DOHH2 (cell line): ENCODE measurements around the gene STT3B.

Source experiments
- H3F3A ChIP-seq: fragments of 200-600 bp; sonication (generic), shearing (Covaris generic); 2 replicates; pipeline ENCODE4 v1.6.0; 2016; ENCODE audit warnings: antibody characterized with exemption, mild to moderate bottlenecking; ENCODE audit not compliant: control insufficient read depth, insufficient read depth
- H3K27ac ChIP-seq: fragments of 200-600 bp; sonication (generic); 2 replicates; pipeline ENCODE4 v1.5.1; 2014; ENCODE audit warnings: low read depth, mild to moderate bottlenecking, low read length, moderate library complexity
- H3K27me3 ChIP-seq: fragments of 200-600 bp; sonication (generic); 2 replicates; pipeline ENCODE4 v1.6.1; 2014; ENCODE audit warnings: mild to moderate bottlenecking, low read length, mixed read lengths; ENCODE audit not compliant: control insufficient read depth
- H3K36me3 ChIP-seq: fragments of 200-600 bp; sonication (generic); 2 replicates; pipeline ENCODE4 v1.6.1; 2014; ENCODE audit warnings: mild to moderate bottlenecking, low read length, moderate library complexity, mixed read lengths; ENCODE audit not compliant: control insufficient read depth
- H3K4me1 ChIP-seq: fragments of 200-600 bp; sonication (generic); 2 replicates; pipeline ENCODE4 v1.6.1; 2014; ENCODE audit warnings: mild to moderate bottlenecking, low read length, mixed read lengths; ENCODE audit not compliant: control insufficient read depth
- H3K4me2 ChIP-seq: fragments of 200-600 bp; sonication (generic); 2 replicates; pipeline ENCODE4 v1.6.0; 2014; ENCODE audit warnings: mild to moderate bottlenecking, low read length, moderate library complexity
- H3K4me3 ChIP-seq: fragments of 200-600 bp; sonication (generic); 2 replicates; pipeline ENCODE4 v1.5.1; 2014; ENCODE audit warnings: mild to moderate bottlenecking, low read length, mixed read lengths
- H3K79me2 ChIP-seq: fragments of 200-600 bp; sonication (generic); 2 replicates; pipeline ENCODE4 v1.6.1; 2014; ENCODE audit warnings: mild to moderate bottlenecking, low read length, mixed read lengths; ENCODE audit not compliant: control insufficient read depth
- H3K9me2 ChIP-seq: fragments of 200-600 bp; sonication (generic); replicated peaks from 2 replicates; pipeline ENCODE4 v1.6.1; 2014; ENCODE audit warnings: mild to moderate bottlenecking, low read length, mixed read lengths; ENCODE audit not compliant: control insufficient read depth
- H3K9me3 ChIP-seq: fragments of 200-600 bp; sonication (generic); 2 replicates; pipeline ENCODE4 v1.6.1; 2014; ENCODE audit warnings: antibody characterized with exemption, low read length, mixed read lengths; ENCODE audit not compliant: control insufficient read depth, insufficient read depth
- H4K20me1 ChIP-seq: fragments of 200-600 bp; sonication (generic); 2 replicates; pipeline ENCODE4 v1.6.0; 2014; ENCODE audit warnings: low read depth, mild to moderate bottlenecking, antibody characterized with exemption, low read length, moderate library complexity; ENCODE audit not compliant: control insufficient read depth, insufficient read depth
- CTCF ChIP-seq: fragments of 200-600 bp; sonication (generic); IDR thresholded peaks from one replicate; pipeline ENCODE4 v1.5.1; 2014; ENCODE audit warnings: antibody characterized with exemption, mild to moderate bottlenecking, low read depth, low read length; ENCODE audit not compliant: poor library complexity, severe bottlenecking
- EZH2phosphoT487 ChIP-seq: fragments of 200-600 bp; sonication (generic); IDR thresholded peaks from 2 replicates; pipeline ENCODE4 v1.6.1; 2017; ENCODE audit warnings: borderline replicate concordance, mild to moderate bottlenecking, antibody characterized with exemption, low read length, moderate library complexity, mixed read lengths

STT3B gene

GRCh38 chr3:31624083-31624709 is 91.5 kb downstream of the STT3B start:
- Histone ChIP-seq H3K79me2 (no peaks in the 10 kb centered on the region), H4K20me1 (no peaks in the 10 kb centered on the region), H3K27me3 (no peaks in the 10 kb centered on the region), H3K4me1 (peaks cover 29% of the 10 kb centered on the region), H3K4me3 (no peak overlapping the region), H3K36me3 (peaks cover 84% of the 10 kb centered on the region), H3K9me3 (no peaks in the 10 kb centered on the region), H3F3A (no peaks in the 10 kb centered on the region), H3K9me2 (no peaks in the 10 kb centered on the region), H3K27ac (no peak overlapping the region), H3K4me2 (no peak overlapping the region)
- TF ChIP-seq EZH2phosphoT487 (no peak), CTCF (no peak)

GRCh38 chr3:31625358-31625757 is 92.6 kb downstream of the STT3B start:
- H3K4me2 ChIP-seq = no peak overlapping the region
- no peaks in the 10 kb centered on the region for H3K27me3 ChIP-seq
- H4K20me1 ChIP-seq = no peaks in the 10 kb centered on the region
- no peaks in the 10 kb centered on the region for H3K9me2 ChIP-seq
- H3K9me3 ChIP-seq = no peaks in the 10 kb centered on the region
- H3K27ac ChIP-seq = no peak overlapping the region
- no peaks in the 10 kb centered on the region for H3F3A ChIP-seq
- H3K4me1 ChIP-seq = peaks cover 30% of the 10 kb centered on the region
- no peak overlapping the region for H3K4me3 ChIP-seq
- peaks cover 90% of the 10 kb centered on the region for H3K36me3 ChIP-seq
- no peaks in the 10 kb centered on the region for H3K79me2 ChIP-seq
- TF ChIP-seq EZH2phosphoT487 (no peak), CTCF (no peak)

GRCh38 chr3:31629054-31629453 is 96.3 kb downstream of the STT3B start:
- H3K36me3 ChIP-seq = peaks cover 87% of the 10 kb centered on the region
- TF ChIP-seq CTCF (no peak), EZH2phosphoT487 (no peak)
- H3K27ac ChIP-seq = no peak overlapping the region
- no peaks in the 10 kb centered on the region for H3K27me3 ChIP-seq
- no peaks in the 10 kb centered on the region for H4K20me1 ChIP-seq
- no peak overlapping the region for H3K4me3 ChIP-seq
- H3F3A ChIP-seq = no peaks in the 10 kb centered on the region
- no peaks in the 10 kb centered on the region for H3K9me3 ChIP-seq
- H3K79me2 ChIP-seq = no peaks in the 10 kb centered on the region
- peak overlapping the region; percentile 6 for H3K4me2 ChIP-seq
- no peaks in the 10 kb centered on the region for H3K9me2 ChIP-seq
- H3K4me1 ChIP-seq = peaks cover 15% of the 10 kb centered on the region
